ENCODE data around the gene TNS2.
"Not testable (repeated sequence)": the region's sequence is repeated elsewhere in the genome, so short reads cannot be mapped to it uniquely, and the experiment has no call there.

Gene TNS2

GRCh38 chr12:53102883-53103807 is 53.3 kb downstream of the TNS2 start, which contains the start of gene SOAT2:
SOAT2 (plus strand) TSS chr12:53103486; CDS start chr12:53103578, 92 bp downstream.
- in situ Hi-C loops (cut with MboI; ENCODE audit: low sequenced_read_pairs) = no loop called here

DNA sequence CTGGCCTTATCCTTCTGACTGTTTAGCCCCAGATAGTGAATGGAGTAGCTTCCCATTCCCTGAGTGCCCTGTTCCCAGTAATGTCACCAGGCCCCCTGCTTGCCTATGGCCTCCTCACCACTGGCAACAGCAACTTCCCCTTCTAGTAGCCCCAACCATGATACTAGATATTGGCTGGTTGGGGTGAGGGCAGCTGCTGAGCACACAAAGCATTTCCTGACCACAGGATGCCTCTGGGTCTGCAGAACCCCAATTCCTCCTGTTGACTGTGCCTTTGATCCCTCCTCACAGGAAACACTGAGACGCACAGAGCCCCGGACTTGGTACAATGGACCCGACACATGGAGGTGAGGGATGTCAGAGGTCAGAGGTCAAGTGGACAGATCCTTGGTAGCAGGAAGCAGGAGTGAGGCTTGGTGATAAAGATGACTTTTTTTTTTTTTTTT is 54.0 kb downstream of the TNS2 start:
- in situ Hi-C loops (cut with MboI; ENCODE audit: low sequenced_read_pairs) = no loop called here

DNA sequence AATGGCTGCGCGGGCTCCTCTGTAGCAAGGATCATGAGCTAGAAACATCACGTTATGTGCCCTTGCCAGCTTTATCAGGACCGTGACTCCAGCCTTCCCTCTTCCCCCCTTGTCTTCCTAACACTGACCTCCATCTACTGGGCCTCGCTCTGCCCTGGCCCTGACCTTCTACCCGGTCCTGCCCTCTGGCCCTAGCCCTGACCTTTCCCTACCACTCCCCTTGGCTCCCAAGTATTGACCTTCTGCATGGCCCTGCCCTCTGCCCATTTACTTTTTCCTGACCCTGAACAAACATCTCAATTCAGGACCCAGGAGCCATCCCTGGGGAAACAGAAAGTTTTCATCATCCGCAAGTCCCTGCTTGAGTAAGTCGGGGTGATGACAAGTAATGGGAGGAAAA is 55.4 kb downstream of the TNS2 start:
- in situ Hi-C loops (cut with MboI; ENCODE audit: low sequenced_read_pairs) = no loop called here

- in situ Hi-C loops (cut with MboI; ENCODE audit: low sequenced_read_pairs) = no loop called here
Measured at GRCh38 chr12:53105712-53106439, 56.0 kb downstream of the TNS2 start.

DNA sequence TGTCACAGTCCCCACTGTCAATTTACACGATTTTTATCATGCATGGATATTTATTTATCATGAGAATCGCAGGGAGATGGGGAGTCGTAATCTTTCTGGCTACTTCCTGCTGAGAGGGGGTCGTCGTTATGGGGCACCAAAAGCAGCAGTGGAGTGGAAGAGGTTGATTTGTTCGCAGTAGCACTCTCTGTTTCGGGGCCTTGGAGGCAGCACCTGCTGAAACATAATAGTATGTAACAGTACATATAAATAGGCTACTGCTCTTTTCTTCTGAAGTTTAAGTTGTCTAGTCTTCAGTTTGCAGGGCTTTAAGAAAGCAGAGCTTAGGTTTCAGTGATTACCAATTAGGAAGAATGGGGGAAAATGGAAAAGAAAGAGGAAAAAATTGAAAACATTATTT is 57.3 kb downstream of the TNS2 start:
- in situ Hi-C loops (cut with MboI; ENCODE audit: low sequenced_read_pairs) = no loop called here

DNA sequence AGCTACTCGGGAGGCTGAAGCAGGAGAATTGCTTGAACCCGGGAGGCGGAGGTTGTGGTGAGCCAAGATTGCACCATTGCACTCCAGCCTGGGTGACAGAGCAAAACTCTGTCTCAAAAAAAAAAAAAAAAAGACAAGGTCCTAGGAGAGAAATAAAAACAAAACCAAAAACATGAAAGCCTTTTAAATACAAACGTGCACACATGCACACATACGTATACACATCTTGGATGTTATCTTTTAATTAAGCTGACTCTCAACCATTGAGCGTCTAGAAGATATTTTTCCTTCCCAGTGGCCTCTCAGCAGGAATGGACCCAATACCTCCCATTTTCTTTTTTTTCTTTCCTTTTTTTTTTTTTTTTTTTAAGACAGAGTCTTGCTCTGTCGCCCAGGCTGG is 62.6 kb downstream of the TNS2 start:
- in situ Hi-C loops (cut with MboI; ENCODE audit: low sequenced_read_pairs) = not testable (repeated sequence)

DNA sequence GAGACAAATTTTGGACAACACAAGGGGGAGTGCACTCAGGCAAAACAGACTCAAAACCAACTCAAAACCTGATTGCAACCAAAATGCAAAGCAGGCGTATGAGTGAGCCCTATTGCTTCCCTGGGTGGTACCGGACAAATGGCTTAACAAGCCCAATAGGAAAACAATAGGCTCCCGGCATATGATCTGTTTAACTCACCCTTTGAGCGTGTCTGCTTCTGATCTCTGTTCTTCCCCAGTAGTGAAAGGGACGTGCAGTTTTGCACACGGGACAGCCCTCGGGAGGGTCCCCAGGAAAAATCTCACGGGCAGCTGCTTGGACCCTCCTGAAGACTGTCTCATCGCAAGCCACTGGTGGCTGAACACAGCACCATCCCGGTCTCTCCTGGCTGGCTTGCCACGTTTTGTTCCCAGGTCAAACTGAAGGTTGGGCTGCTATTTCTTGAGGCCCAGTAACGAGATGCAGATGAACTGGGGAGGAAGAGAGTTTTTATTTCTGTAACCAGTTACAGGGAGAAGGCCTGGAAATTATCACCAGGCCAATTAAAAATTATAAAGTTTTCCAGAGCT is 63.4 kb downstream of the TNS2 start:
- in situ Hi-C loops (cut with MboI; ENCODE audit: low sequenced_read_pairs) = no loop called here

- in situ Hi-C loops (cut with MboI; ENCODE audit: low sequenced_read_pairs) = no loop called here
Measured at GRCh38 chr12:53113951-53114350, 64.1 kb downstream of the TNS2 start.

Measured in HL-60/S4 treated with retinoic acid at 250 ng/mL for 4 days and 3 days (cell line).